ENCODE results near the gene ZCCHC7.
"Not testable (repeated sequence)": the region's sequence is repeated elsewhere in the genome, so short reads cannot be mapped to it uniquely, and the experiment has no call there.

The ZCCHC7 gene

GRCh38 chr9:37119907-37120842 lies at the start of gene ZCCHC7:
Gene ZCCHC7, plus strand, starts transcription at chr9:37120574.
- peak; percentile 98 for DNase-seq

DNA sequence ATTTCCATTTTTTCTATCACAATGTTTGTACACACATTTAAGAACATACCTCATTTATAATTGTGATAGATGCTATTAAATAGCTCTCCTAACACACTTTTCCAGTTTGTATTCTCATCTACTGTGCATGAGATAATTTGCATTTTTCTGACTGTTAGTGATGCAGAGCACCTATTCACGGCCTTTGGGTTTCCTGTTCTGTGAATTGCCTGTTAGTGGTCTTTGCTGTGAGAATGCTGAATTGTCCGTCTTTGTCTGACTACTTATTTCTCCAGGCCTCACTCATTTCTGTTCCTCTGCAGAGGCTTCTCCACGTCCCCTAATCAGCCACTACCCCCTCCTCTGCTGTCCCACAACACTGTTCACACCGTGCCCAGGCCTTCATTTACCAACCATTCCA lies 45.6 kb upstream of the ZCCHC7 start:
- DNase-seq = not testable (repeated sequence)

DNA sequence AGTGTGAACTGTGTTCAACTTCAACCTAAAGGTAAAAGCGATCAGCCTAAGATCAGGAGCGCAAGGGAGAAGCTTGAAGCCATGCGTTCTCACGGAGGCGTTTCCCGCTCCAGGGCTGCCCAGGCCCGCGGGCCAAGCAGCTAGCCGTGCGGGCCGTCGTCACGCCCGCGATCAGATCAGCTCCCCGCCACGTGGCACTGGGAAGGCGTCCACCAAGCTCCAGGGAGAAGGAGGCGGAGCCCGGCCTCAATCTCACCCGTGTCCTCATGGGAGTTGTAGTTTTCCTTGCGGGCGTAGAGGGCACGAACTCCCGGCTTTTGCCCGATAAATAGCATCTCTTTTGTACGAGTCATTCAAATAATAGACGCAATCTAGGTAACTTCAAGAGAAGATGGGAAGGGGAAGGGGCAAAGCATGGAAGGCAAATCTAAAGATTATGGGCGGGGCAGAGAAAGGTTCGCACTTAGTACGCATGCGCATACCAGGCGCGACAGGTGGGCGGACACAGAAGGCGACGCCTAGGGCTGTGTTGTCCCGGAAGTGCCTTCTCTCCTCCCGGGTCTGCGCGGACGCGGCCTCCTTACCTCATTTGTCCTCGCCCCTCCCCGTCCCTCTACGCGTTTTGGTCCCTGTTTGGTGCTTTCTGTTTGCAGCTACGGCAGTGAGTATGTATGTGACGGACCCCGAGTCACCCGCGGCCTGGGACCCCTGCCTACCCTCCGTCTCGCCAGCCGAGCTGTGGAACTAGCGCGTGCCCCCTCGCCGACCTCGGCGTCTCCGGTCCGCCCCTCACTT lies 40.8 kb upstream of the ZCCHC7 start:
- DNase-seq = peak; percentile 95

DNA sequence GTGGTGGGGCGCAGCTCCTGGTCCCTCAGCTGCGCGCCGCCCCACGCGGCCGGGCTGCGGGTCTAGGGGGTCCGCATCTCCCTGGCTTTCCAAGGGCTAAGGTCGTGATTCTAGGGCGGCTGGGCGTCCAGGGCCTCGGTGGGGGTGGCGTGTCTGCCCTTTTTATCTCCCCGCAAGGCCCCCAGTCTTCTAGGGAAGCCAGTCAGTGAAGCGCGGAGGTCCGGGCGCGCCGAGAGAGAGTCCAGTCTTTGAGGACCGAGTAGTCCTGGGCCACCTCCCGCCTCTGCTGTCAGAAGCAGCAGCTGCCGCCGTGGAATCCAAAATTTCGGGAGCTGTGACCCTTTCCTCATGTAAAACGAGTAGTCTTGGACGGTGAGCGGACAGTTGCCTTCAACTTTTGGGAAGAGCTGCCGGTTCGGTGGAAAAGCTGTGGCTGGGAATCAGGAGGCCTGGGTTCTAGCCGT lies 40.2 kb upstream of the ZCCHC7 start:
- DNase-seq = not testable (repeated sequence)

- not testable (repeated sequence) for DNase-seq
Measured at GRCh38 chr9:37081507-37081906, 38.9 kb upstream of the ZCCHC7 start.

DNA sequence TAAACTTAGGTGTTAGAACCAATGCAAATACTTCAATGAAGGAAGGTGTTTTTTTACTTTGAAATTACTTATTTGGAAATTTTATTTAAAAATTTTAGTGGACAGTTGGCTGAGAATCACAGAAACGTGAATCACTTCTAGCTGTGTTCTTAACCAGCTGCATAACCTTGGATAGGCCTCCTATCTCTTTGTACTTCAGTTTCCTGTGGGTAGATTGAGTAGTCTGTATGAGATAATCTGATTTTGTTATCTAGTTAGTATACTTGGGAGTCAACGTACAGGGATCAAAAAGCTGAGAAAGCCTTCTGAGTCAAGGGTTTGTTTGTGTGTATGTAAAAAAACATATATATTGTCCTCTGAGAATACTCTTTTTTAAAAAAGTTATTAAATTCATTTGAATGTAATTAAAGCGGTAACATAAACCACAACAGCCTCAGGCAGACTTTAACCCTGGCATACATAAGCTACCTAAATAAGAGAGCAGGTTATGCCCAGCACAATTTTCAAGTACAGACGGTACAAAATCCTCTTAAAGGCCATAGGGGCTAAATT lies 38.1 kb upstream of the ZCCHC7 start:
- DNase-seq = no peak

- DNase-seq = no peak
Measured at GRCh38 chr9:37083654-37084053, 36.7 kb upstream of the ZCCHC7 start.

DNA sequence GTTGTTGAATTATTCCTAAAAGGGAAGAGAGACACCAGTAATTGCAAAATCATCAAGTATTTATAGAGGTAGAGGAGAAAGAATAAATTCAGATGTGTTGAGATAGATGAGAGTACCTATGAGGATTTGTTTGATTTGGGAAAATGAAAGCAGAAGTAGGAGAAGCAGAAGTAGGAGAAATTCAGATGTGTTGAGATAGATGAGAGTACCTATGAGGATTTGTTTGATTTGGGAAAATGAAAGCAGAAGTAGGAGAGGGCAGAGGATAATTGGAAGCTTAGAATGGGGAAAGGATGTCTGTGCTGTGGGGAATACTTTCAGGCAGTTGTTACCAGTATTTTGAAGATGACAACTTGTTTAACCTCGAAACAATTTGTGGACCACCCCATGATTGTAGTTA lies 35.1 kb upstream of the ZCCHC7 start:
- no peak for DNase-seq

GRCh38 chr9:37092714-37093295 lies 27.6 kb upstream of the ZCCHC7 start:
- DNase-seq = not testable (repeated sequence)

- DNase-seq = no peak
Measured at GRCh38 chr9:37094751-37095150, 25.6 kb upstream of the ZCCHC7 start.

- DNase-seq = no peak
Measured at GRCh38 chr9:37096628-37097027, 23.7 kb upstream of the ZCCHC7 start.

GRCh38 chr9:37097294-37097693 lies 23.1 kb upstream of the ZCCHC7 start:
- DNase-seq = no peak

- DNase-seq = no peak
Measured at GRCh38 chr9:37100327-37100726, 20.0 kb upstream of the ZCCHC7 start.

- no peak for DNase-seq
Measured at GRCh38 chr9:37100741-37101140, 19.6 kb upstream of the ZCCHC7 start.

GRCh38 chr9:37102486-37102885 lies 17.9 kb upstream of the ZCCHC7 start:
- no peak for DNase-seq

DNA sequence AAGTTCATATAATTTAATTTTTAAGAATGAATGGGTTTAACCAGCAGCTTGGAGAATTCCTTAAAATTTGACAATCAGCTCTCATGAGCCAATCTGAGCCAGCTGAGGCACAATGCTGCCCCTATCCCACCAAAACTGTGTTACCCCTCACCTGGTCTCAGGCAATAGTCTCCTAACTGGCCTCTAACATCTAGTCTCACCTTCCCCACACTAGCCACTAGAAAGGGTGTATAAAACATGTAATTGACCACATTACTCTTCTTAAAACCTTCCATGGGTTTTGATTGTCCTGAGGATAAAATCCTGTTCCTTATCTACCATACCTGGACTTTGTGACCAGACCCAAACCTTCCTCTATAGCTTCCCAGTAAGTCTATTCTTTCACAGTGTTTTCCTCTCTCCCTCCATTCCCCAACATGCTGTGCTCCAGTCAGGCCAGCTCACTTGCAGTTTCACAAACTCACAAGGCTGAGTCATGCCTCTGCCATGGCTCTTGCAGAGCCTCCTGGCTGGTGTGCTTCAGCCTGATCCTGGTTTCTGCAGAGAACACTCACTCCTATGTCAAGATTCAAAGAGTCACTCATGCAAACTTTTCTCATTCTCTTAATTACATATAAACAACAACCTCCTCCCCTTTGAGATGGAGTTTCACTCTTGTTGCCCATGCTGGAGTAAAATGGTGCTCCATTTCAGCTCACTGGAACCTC lies 16.0 kb upstream of the ZCCHC7 start:
- peak; percentile 48 for DNase-seq

- DNase-seq = no peak
Measured at GRCh38 chr9:37105234-37105633, 15.1 kb upstream of the ZCCHC7 start.

GRCh38 chr9:37107701-37108100 lies 12.7 kb upstream of the ZCCHC7 start:
- DNase-seq = no peak

- not testable (repeated sequence) for DNase-seq
Measured at GRCh38 chr9:37114442-37114841, 5.9 kb upstream of the ZCCHC7 start.

- no peak for DNase-seq
Measured at GRCh38 chr9:37117956-37118355, 2.4 kb upstream of the ZCCHC7 start.

DNA sequence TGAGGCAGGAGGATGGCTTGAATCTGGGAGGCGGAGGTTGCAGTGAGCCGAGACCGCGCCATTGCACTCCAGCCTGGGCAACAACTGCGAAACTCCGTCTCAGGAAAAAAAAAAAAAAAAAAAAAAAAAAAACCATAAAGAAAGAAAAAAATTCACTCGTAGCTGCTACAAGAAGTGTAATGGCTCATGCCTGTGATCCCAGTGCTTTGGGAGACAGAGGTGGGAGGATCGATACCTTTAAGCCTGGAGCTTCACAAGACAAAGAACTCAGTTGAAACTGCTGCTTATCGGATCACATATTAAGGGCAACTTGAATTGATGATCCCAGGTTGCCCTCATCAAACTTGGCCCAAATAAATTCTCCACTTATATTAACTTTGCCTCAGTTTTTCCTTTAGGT lies 1.0 kb upstream of the ZCCHC7 start:
- DNase-seq = no peak

GRCh38 chr9:37120843-37121335 lies 515 bp downstream of the ZCCHC7 start:
- DNase-seq = not testable (repeated sequence)

All from activated CD4-positive, alpha-beta T cell treated with anti-CD3 and anti-CD28 coated beads, Interleukin-2, Interleukin-6, amounts not matched to agents 100 ng/mL and 50 ng/mL, durations not matched to agents 16 hours and 8 hours (primary cell).